ENCODE results near the gene ID3. TPM values are rescaled to one million over a fixed set of nuclear protein-coding genes. Genes with fewer than 3 reads are reported as not detected.

Gene ID3
- total and polyA plus RNA-seq, 9 of the 15 experiments (the other 6 are each of a cell fraction or from before 2014, with no cell fraction given): 6.8 to 59.8 (median 23.5) TPM

GRCh38 chr1:23558140-23558871, 995 bp downstream of the ID3 start (continued):
- TF ChIP-seq ZFPM2 (CRISPR knock-in tag; IDR thresholded peaks at IDR 0.05) (no peak), ATF7 (IDR thresholded peaks at IDR 0.05) (peak; percentile 94), KHSRP (IDR thresholded peaks at IDR 0.05) (no peak), SRSF7 (optimal IDR thresholded peaks at IDR 0.05; ENCODE audit: low read depth, low read length) (no peak), NR4A1 (CRISPR knock-in tag; IDR thresholded peaks at IDR 0.05) (no peak), NR4A1 (tag; IDR thresholded peaks at IDR 0.05) (no peak), SREBF1 (IDR thresholded peaks at IDR 0.05; ENCODE audit: borderline replicate concordance, low read depth, low read length) (no peak), PTTG1 (tag; IDR thresholded peaks at IDR 0.05; ENCODE audit: low read depth) (no peak), ZNF134 (CRISPR knock-in tag; conservative IDR thresholded peaks at IDR 0.05) (no peak), RNF2 (IDR thresholded peaks at IDR 0.05) (peak; percentile 91), DNMT1 (IDR thresholded peaks at IDR 0.05) (no peak), RFX1 (IDR thresholded peaks at IDR 0.05) (no peak), DPF2 (IDR thresholded peaks at IDR 0.05) (peak; percentile 76; the same call in 1 of the 2 replicates), SRF (CRISPR knock-in tag; IDR thresholded peaks at IDR 0.05) (peak in 1 of 2 experiments; percentile 85; a peak in 2 of 4 replicates), E2F8 (IDR thresholded peaks at IDR 0.05; ENCODE audit: low read depth, partially characterized antibody) (peak; percentile 97), DDX20 (tag; IDR thresholded peaks at IDR 0.05; ENCODE audit: low read depth) (no peak), E2F4 (CRISPR knock-in tag; IDR thresholded peaks at IDR 0.05; ENCODE audit: low read depth) (no peak), ZNF12 (CRISPR knock-in tag; IDR thresholded peaks at IDR 0.05) (no peak), HOXB6 (CRISPR knock-in tag; IDR thresholded peaks at IDR 0.05; ENCODE audit: borderline replicate concordance) (no peak), ESRRB (CRISPR knock-in tag; IDR thresholded peaks at IDR 0.05; ENCODE audit: borderline replicate concordance) (no peak), ZBTB1 (CRISPR knock-in tag; IDR thresholded peaks at IDR 0.05; ENCODE audit: borderline replicate concordance, low read depth) (peak; percentile 59; the same call in 1 of the 2 replicates), KLF1 (tag; IDR thresholded peaks at IDR 0.05) (peak; percentile 74), ETV1 (tag; conservative IDR thresholded peaks at IDR 0.05; ENCODE audit: low read depth) (peak; percentile 92), SETDB1 (IDR thresholded peaks at IDR 0.05; ENCODE audit: low read length) (no peak), EP300 (IDR thresholded peaks at IDR 0.05; ENCODE audit: low read length) (peak; percentile 95), MCM2 (IDR thresholded peaks at IDR 0.05; ENCODE audit: low read depth) (no peak), MCM3 (IDR thresholded peaks at IDR 0.05) (no peak), CBX5 (IDR thresholded peaks at IDR 0.05; ENCODE audit: borderline replicate concordance, low read depth) (no peak), KLF13 (tag; IDR thresholded peaks at IDR 0.05; ENCODE audit: borderline replicate concordance, low read depth) (peak; percentile 10; the same call in 1 of the 2 replicates)
